ENCODE data around the gene TFF1.

The TFF1 gene

DNA sequence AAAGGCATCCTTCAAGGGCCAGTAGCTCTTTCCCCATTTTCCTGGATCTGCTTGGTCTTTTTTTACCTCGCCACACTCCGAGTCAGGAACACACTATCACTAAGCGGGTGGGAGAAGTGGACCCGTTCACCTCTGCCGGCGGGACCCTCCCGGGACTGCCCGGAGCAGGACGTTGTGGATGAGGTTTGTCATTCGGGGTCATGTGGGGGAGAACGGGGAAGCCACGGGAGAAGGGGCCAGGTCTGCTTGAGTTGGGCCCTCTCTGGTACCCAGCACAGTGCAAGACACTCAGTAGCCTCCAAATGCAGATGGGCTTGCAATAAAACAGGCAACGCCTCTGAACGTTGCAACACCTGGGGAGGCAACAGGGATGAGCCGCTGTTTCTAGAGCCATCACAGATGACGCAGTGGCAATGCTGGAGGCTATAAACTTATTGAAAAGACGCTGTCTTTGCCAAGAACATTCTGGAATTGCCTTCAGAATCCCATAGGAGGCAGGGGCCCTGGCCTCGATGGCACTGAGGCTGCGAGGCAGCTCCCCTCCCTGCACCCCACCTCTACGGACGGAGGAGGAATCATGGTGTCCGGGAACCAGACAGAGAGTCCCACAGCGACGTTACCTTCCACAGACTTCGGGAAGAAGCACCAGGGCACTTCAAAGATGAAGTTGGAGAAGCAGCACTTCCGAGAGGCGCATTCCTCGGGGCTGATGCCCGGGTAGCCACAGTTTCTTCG lies 19.3 kb downstream of the TFF1 start:
- H3K4me3 ChIP-seq (replicated peaks in 1 of 2; ENCODE audit: low read depth in 2 of 2, low read length in 2 of 2): no peak overlapping the region
- no peak for TF ChIP-seq CTCF (IDR thresholded peaks at IDR 0.05; ENCODE audit: low read depth, low read length)
- DNase-seq (ENCODE audit: low read depth in 2 of 2): no peak

- DNase-seq (ENCODE audit: low read depth in 2 of 2): no peak
- no peak overlapping the region for H3K4me3 ChIP-seq (replicated peaks in 1 of 2; ENCODE audit: low read depth in 2 of 2, low read length in 2 of 2)
- TF ChIP-seq CTCF (IDR thresholded peaks at IDR 0.05; ENCODE audit: low read depth, low read length): no peak
Observed at GRCh38 chr21:42346441-42346840, 19.9 kb downstream of the TFF1 start.

GRCh38 chr21:42344631-42345030 lies 21.7 kb downstream of the TFF1 start:
- no peak for TF ChIP-seq CTCF (IDR thresholded peaks at IDR 0.05; ENCODE audit: low read depth, low read length)
- H3K4me3 ChIP-seq (replicated peaks in 1 of 2; ENCODE audit: low read depth in 2 of 2, low read length in 2 of 2): no peak overlapping the region
- DNase-seq (ENCODE audit: low read depth in 2 of 2): no peak

GRCh38 chr21:42343963-42344510 lies 22.3 kb downstream of the TFF1 start:
- no peak for TF ChIP-seq CTCF (IDR thresholded peaks at IDR 0.05; ENCODE audit: low read depth, low read length)
- H3K4me3 ChIP-seq (replicated peaks in 1 of 2; ENCODE audit: low read depth in 2 of 2, low read length in 2 of 2): no peak overlapping the region
- no peak for DNase-seq (ENCODE audit: low read depth in 2 of 2)

- no peak for TF ChIP-seq CTCF (IDR thresholded peaks at IDR 0.05; ENCODE audit: low read depth, low read length)
- H3K4me3 ChIP-seq (replicated peaks in 1 of 2; ENCODE audit: low read depth in 2 of 2, low read length in 2 of 2): no peak overlapping the region
- no peak for DNase-seq (ENCODE audit: low read depth in 2 of 2)
Observed at GRCh38 chr21:42343556-42343955, 22.8 kb downstream of the TFF1 start.

DNA sequence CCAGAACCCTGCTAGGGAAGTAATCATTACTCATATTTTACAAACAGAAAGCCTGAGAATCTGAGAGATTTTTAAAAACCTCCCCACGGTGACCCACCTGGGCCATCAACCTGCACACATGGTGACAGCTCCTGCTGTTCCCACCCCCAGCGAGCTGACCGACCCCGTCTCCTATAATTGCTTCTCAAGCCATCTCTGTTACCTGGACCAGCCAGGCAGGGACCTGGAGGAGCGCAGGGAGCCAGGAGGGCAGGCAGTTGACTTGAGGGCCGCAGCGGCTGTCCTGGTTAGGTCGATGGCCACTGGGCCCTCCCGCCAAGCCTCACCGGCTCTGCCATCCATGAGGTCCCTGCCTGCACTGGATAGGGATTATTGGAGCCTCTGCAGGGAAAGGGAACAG lies 23.2 kb downstream of the TFF1 start:
- H3K4me3 ChIP-seq (replicated peaks in 1 of 2; ENCODE audit: low read depth in 2 of 2, low read length in 2 of 2): no peak overlapping the region
- no peak for TF ChIP-seq CTCF (IDR thresholded peaks at IDR 0.05; ENCODE audit: low read depth, low read length)
- no peak for DNase-seq (ENCODE audit: low read depth in 2 of 2)

All from cardiac fibroblast (primary cell).